Lower leg skin (tissue), 3 donors: ENCODE measurements around the gene INPP5D.

Experiments
- CTCF ChIP-seq, 3 donors: fragments of 450-650 bp; IDR thresholded peaks; one replicate each; pipeline ENCODE4 v1.5.1; 2016; ENCODE audit warnings: antibody characterized with exemption in 3 of 3, mild to moderate bottlenecking in 3 of 3, moderate library complexity in 2 of 3
- POLR2A ChIP-seq, 2 donors: fragments of 450-650 bp; IDR thresholded peaks; one replicate each; pipeline ENCODE4 v1.6.1; 2016 to 2017; ENCODE audit warnings: antibody characterized with exemption in 2 of 2, mild to moderate bottlenecking in 1 of 2, moderate library complexity in 1 of 2

DNA sequence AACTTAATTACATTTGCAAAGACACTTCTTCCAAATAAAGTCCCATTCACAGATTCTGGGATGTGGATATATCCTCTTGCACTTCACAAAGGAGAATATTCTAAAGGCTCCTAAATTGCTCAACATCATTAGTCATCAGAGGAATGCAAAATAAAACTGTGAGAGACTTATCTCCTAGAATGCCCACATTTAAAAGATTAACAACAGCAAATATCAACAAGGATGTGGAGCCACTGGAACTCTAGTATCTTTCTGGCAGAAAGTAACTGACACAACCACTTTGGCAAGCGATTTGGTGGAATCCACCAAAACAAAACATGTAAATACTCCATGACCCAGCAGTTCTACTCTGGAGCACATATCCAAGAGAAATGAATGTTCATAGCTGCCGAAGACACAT is 23.1 kb upstream of the INPP5D start:
- TF ChIP-seq POLR2A (IDR thresholded peaks at IDR 0.05) (no peak), CTCF (IDR thresholded peaks at IDR 0.05) (no peak)
